Measurements from ENCODE around the gene NMT1. TPM values are rescaled to one million over a fixed set of nuclear protein-coding genes. Genes with fewer than 3 reads are reported as not detected.

The NMT1 gene
- polyA plus RNA-seq, 2 donors: 30.1 to 32.9 TPM

DNA sequence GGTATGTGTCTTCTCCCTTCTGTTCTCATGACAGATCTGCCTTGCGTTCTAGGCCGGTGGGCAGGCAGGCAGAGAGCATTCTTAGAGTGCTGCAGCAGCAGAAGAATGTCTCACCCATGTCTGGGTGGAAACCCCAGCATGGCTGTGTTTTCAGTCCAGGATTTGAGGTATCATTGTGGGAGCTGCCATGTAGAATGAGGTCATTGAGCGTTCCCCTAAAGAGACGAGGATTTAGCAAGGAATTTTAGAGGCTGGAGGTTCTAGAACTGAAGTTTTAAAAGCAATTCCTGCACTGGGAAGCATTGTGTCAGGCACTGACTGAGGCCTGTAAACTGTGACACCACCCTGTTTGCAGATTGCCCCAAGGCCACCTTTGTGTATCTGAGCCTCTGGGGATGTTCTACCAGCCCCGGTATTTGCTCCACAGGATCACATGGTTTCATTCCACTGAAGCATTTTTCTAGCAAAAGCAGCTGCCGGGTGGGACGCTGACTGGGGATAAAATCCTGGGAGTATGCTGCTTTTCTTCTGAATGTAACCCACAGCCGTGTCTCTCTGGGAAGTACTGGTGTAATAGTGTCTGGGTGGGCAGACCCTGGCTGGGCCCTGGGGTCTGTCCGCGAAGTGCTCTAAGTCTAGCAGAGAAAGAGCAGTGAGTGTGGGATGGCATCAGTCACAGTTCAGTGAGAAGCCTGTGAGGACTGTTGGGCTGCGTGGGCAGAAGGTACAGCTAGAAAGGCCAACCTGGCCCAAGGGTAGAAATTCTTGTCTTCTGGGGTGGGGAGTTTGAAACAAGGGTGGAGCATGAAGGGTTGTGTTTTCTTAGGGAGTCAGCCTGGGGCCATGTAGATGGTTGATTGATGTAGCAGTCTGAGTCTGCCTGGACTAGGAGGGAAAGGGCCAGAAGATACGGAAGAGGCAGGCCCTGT, 41.0 kb downstream of the NMT1 start:
- H3K27ac ChIP-seq (ENCODE audit: low read depth in 2 of 2, low read length in 1 of 2): peak overlapping the region; percentile 46 to 69
- WGBS, 2 donors: 51 to 72% methylated on average over 12 of the region's 12 CpGs
- no peaks in the 10 kb centered on the region for H3K27me3 ChIP-seq (ENCODE audit: control insufficient read depth in 1 of 2, insufficient read depth in 2 of 2, low read length in 2 of 2)
- H3K4me1 ChIP-seq (ENCODE audit: control insufficient read depth in 2 of 2, insufficient read depth in 2 of 2, low read length in 1 of 2): peaks cover 5 to 6% of the 10 kb centered on the region in 2 donors
- no peak overlapping the region for H3K4me3 ChIP-seq (ENCODE audit: low read depth in 1 of 2, low read length in 2 of 2)
- no peaks in the 10 kb centered on the region for H3K9me3 ChIP-seq (ENCODE audit: control insufficient read depth in 2 of 2, insufficient read depth in 1 of 2, low read depth in 1 of 2, low read length in 1 of 2)
- peaks cover 39 to 53% of the 10 kb centered on the region in 2 donors for H3K36me3 ChIP-seq (ENCODE audit: control insufficient read depth in 2 of 2, insufficient read depth in 2 of 2, low read length in 1 of 2)

DNA sequence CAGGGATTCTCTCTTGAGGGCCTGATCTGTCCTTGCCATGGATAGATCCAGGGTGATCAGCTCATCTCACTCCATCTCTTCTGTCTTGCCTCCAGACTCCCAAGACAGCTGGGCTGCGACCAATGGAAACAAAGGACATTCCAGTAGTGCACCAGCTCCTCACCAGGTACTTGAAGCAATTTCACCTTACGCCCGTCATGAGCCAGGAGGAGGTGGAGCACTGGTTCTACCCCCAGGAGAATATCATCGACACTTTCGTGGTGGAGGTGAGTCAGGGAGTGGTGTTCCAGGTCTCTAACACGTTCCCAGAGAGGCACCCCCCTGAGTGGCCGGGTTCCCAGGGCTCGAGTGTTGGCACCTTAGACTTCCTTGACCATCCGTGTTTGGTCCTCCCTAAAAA, 41.7 kb downstream of the NMT1 start:
- Histone ChIP-seq H3K36me3 (ENCODE audit: control insufficient read depth in 2 of 2, insufficient read depth in 2 of 2, low read length in 1 of 2) (peaks cover 39 to 47% of the 10 kb centered on the region in 2 donors), H3K27ac (ENCODE audit: low read depth in 2 of 2, low read length in 1 of 2) (peak overlapping the region in 1 of 2 donors; percentile 43), H3K9me3 (ENCODE audit: control insufficient read depth in 2 of 2, insufficient read depth in 1 of 2, low read depth in 1 of 2, low read length in 1 of 2) (no peaks in the 10 kb centered on the region), H3K4me1 (ENCODE audit: control insufficient read depth in 2 of 2, insufficient read depth in 2 of 2, low read length in 1 of 2) (peaks cover 5 to 6% of the 10 kb centered on the region in 2 donors), H3K4me3 (ENCODE audit: low read depth in 1 of 2, low read length in 2 of 2) (no peak overlapping the region), H3K27me3 (ENCODE audit: control insufficient read depth in 1 of 2, insufficient read depth in 2 of 2, low read length in 2 of 2) (no peaks in the 10 kb centered on the region)
- 62 to 65% methylated on average over 9 of the region's 9 CpGs for WGBS, 2 donors

DNA sequence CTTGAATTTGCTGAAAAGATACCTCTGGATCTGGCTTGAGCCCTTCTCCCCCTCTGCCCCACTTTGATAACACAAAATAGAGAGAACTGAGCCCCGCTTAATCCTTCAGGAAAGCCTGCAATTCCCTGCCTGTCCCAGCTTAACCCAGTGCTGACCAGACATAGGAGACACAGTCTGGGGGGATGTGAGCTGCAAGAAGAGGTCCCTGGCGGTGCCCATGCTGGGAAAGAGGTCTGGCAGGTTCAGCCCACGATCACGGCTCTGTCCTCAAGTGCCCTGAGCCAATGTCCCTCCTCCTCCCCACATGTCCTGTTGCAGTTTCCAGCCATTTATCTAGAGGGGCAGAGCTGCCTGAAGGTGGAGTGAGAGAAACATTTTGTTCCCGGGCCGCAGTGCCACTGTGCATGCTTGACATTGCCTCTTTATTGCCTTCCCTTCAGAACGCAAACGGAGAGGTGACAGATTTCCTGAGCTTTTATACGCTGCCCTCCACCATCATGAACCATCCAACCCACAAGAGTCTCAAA, 42.2 kb downstream of the NMT1 start:
- no peak overlapping the region for H3K4me3 ChIP-seq (ENCODE audit: low read depth in 1 of 2, low read length in 2 of 2)
- H3K27ac ChIP-seq (ENCODE audit: low read depth in 2 of 2, low read length in 1 of 2): peak overlapping the region in 1 of 2 donors; percentile 43
- H3K9me3 ChIP-seq (ENCODE audit: control insufficient read depth in 2 of 2, insufficient read depth in 1 of 2, low read depth in 1 of 2, low read length in 1 of 2): no peaks in the 10 kb centered on the region
- H3K36me3 ChIP-seq (ENCODE audit: control insufficient read depth in 2 of 2, insufficient read depth in 2 of 2, low read length in 1 of 2): peaks cover 38 to 46% of the 10 kb centered on the region in 2 donors
- H3K27me3 ChIP-seq (ENCODE audit: control insufficient read depth in 1 of 2, insufficient read depth in 2 of 2, low read length in 2 of 2): no peaks in the 10 kb centered on the region
- 76 to 80% methylated on average over 9 of the region's 9 CpGs for WGBS, 2 donors
- H3K4me1 ChIP-seq (ENCODE audit: control insufficient read depth in 2 of 2, insufficient read depth in 2 of 2, low read length in 1 of 2): peaks cover 3 to 6% of the 10 kb centered on the region in 2 donors

DNA sequence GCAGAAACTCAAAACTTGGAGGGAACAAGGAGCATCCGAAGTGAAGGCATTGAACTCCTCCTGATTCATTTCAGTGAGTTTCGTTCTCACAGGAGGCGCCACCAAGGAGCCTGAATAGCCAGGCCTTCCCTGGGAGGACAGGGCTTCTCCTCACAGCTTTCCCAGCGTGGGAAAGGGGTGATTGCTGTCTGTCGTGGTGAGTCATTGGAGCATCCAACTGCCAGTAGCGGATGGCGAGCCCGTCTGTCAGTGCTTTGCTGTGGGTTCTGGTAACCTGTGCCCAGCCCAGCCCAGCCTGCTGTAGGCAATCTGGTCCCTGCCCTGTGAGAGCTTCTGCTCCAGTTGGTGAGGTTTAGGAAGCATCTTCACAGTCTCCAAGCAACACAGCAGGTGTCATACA, 42.9 kb downstream of the NMT1 start:
- peaks cover 37 to 46% of the 10 kb centered on the region in 2 donors for H3K36me3 ChIP-seq (ENCODE audit: control insufficient read depth in 2 of 2, insufficient read depth in 2 of 2, low read length in 1 of 2)
- H3K9me3 ChIP-seq (ENCODE audit: control insufficient read depth in 2 of 2, insufficient read depth in 1 of 2, low read depth in 1 of 2, low read length in 1 of 2): no peaks in the 10 kb centered on the region
- H3K27me3 ChIP-seq (ENCODE audit: control insufficient read depth in 1 of 2, insufficient read depth in 2 of 2, low read length in 2 of 2): no peaks in the 10 kb centered on the region
- 77 to 82% methylated on average over 8 of the region's 8 CpGs for WGBS, 2 donors
- H3K4me3 ChIP-seq (ENCODE audit: low read depth in 1 of 2, low read length in 2 of 2): no peak overlapping the region
- no peak overlapping the region for H3K27ac ChIP-seq (ENCODE audit: low read depth in 2 of 2, low read length in 1 of 2)
- peaks cover 0 to 3% of the 10 kb centered on the region in 2 donors for H3K4me1 ChIP-seq (ENCODE audit: control insufficient read depth in 2 of 2, insufficient read depth in 2 of 2, low read length in 1 of 2)

DNA sequence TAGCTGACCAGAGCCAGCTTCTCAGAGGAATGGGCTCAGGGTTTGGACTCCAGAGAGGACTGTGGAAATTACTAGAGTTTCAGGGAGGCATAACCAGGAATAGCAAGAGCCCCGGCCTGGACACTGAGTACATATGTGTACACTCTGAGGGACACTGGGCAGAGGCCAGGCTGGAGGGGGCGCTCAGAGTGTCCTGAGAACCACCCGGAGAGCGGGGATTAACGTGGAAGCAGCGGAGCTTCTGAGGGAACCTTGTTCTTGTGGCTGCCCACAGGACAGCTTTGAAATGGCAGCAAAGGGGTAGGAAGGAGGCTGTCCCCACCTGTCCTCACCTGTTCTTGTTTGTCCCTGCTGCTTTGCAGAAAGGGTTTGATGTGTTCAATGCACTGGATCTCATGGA, 43.4 kb downstream of the NMT1 start:
- Histone ChIP-seq H3K27me3 (ENCODE audit: control insufficient read depth in 1 of 2, insufficient read depth in 2 of 2, low read length in 2 of 2) (no peaks in the 10 kb centered on the region), H3K27ac (ENCODE audit: low read depth in 2 of 2, low read length in 1 of 2) (no peak overlapping the region), H3K4me1 (ENCODE audit: control insufficient read depth in 2 of 2, insufficient read depth in 2 of 2, low read length in 1 of 2) (peaks cover 0 to 3% of the 10 kb centered on the region in 2 donors), H3K4me3 (ENCODE audit: low read depth in 1 of 2, low read length in 2 of 2) (no peak overlapping the region), H3K36me3 (ENCODE audit: control insufficient read depth in 2 of 2, insufficient read depth in 2 of 2, low read length in 1 of 2) (peaks cover 35 to 42% of the 10 kb centered on the region in 2 donors), H3K9me3 (ENCODE audit: control insufficient read depth in 2 of 2, insufficient read depth in 1 of 2, low read depth in 1 of 2, low read length in 1 of 2) (no peaks in the 10 kb centered on the region)
- 84 to 89% methylated on average over 6 of the region's 6 CpGs for WGBS, 2 donors

DNA sequence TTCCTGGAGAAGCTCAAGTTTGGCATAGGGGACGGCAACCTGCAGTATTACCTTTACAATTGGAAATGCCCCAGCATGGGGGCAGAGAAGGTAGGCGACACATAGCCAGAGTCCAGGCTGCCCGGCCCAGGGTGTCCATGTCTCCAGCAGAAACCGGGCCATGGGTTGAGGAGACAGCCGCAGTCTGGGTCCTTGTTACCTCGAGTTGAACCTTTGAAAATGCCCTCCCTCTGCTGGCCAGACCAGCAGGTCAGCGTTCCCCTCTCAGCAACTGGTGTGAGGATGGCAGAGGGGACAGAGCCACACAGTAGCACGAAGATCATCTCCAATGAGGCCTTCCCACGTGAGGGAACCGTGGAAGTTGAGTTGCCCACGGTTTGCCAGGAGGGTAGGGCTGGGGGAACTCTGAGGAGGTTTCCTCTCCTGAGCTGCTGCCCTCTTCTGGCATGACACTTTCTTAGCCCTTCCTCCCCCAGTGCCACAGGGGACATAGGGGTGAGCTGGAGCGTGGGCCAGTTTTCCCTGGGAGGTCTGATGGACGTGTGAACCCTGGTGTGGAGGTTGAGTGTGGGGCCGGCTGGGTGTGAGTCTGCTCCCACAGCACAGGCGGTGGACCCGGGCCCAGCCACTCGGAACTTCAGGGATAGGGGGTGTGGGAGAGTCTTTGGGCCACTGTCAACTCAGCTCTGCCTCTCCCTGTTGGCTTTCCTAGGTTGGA, 43.9 kb downstream of the NMT1 start:
- H3K27ac ChIP-seq (ENCODE audit: low read depth in 2 of 2, low read length in 1 of 2): no peak overlapping the region
- no peak overlapping the region for H3K4me3 ChIP-seq (ENCODE audit: low read depth in 1 of 2, low read length in 2 of 2)
- WGBS, 2 donors: 78% methylated on average over 17 of the region's 17 CpGs
- peaks cover 31 to 40% of the 10 kb centered on the region in 2 donors for H3K36me3 ChIP-seq (ENCODE audit: control insufficient read depth in 2 of 2, insufficient read depth in 2 of 2, low read length in 1 of 2)
- H3K27me3 ChIP-seq (ENCODE audit: control insufficient read depth in 1 of 2, insufficient read depth in 2 of 2, low read length in 2 of 2): no peaks in the 10 kb centered on the region
- H3K9me3 ChIP-seq (ENCODE audit: control insufficient read depth in 2 of 2, insufficient read depth in 1 of 2, low read depth in 1 of 2, low read length in 1 of 2): no peaks in the 10 kb centered on the region
- H3K4me1 ChIP-seq (ENCODE audit: control insufficient read depth in 2 of 2, insufficient read depth in 2 of 2, low read length in 1 of 2): peaks cover 0 to 3% of the 10 kb centered on the region in 2 donors

DNA sequence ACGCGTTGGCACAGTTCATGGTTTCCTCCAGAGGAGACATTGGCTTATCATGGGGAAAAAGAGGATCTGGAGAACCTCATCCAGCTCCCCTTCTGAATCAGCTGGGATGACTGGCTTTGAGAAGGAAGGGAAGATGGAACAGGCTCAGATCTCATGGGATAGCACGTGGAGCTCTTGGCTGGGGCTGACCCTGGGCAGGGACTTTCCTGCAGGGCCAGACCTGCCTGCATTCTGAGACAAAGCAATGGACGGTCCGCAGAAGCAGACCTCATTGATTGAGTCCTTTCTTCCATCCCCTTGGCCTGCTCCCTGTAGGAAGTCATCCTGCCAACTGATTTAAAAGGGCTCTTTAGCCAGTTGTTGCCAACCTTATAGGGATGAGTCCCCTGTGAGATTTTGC, 45.0 kb downstream of the NMT1 start:
- Histone ChIP-seq H3K4me1 (ENCODE audit: control insufficient read depth in 2 of 2, insufficient read depth in 2 of 2, low read length in 1 of 2) (peaks cover 0 to 3% of the 10 kb centered on the region in 2 donors), H3K9me3 (ENCODE audit: control insufficient read depth in 2 of 2, insufficient read depth in 1 of 2, low read depth in 1 of 2, low read length in 1 of 2) (no peaks in the 10 kb centered on the region), H3K36me3 (ENCODE audit: control insufficient read depth in 2 of 2, insufficient read depth in 2 of 2, low read length in 1 of 2) (peaks cover 31 to 40% of the 10 kb centered on the region in 2 donors), H3K27me3 (ENCODE audit: control insufficient read depth in 1 of 2, insufficient read depth in 2 of 2, low read length in 2 of 2) (no peaks in the 10 kb centered on the region), H3K27ac (ENCODE audit: low read depth in 2 of 2, low read length in 1 of 2) (no peak overlapping the region), H3K4me3 (ENCODE audit: low read depth in 1 of 2, low read length in 2 of 2) (no peak overlapping the region)
- WGBS, 2 donors: 68 to 80% methylated on average over 5 of the region's 5 CpGs

DNA sequence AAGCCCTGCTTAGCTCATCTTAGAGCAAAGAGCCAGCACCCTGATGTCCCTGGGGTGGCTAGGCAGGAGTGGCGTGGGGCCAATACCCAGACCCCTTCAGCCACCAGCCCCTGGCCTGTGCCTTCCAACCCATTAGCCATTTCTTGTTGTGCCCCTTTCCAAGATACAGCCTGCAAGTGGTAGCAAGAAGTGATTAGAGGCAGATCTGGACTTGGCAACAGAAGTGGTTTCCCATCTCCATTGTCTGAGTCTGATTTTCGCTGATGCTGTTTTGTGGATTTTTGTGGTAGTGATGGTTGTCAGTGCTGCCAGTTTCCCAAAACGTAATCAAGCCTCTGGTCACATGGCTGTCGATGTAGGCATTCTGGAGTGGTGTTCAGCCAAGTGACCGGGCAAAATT, 45.5 kb downstream of the NMT1 start:
- peaks cover 31 to 40% of the 10 kb centered on the region in 2 donors for H3K36me3 ChIP-seq (ENCODE audit: control insufficient read depth in 2 of 2, insufficient read depth in 2 of 2, low read length in 1 of 2)
- 57 to 67% methylated on average over 5 of the region's 5 CpGs for whole genome bisulfite sequencing, 2 donors
- no peaks in the 10 kb centered on the region for H3K27me3 ChIP-seq (ENCODE audit: control insufficient read depth in 1 of 2, insufficient read depth in 2 of 2, low read length in 2 of 2)
- no peak overlapping the region for H3K4me3 ChIP-seq (ENCODE audit: low read depth in 1 of 2, low read length in 2 of 2)
- peaks cover 0 to 3% of the 10 kb centered on the region in 2 donors for H3K4me1 ChIP-seq (ENCODE audit: control insufficient read depth in 2 of 2, insufficient read depth in 2 of 2, low read length in 1 of 2)
- peak overlapping the region in 1 of 2 donors; percentile 34 for H3K27ac ChIP-seq (ENCODE audit: low read depth in 2 of 2, low read length in 1 of 2)
- no peaks in the 10 kb centered on the region for H3K9me3 ChIP-seq (ENCODE audit: control insufficient read depth in 2 of 2, insufficient read depth in 1 of 2, low read depth in 1 of 2, low read length in 1 of 2)

DNA sequence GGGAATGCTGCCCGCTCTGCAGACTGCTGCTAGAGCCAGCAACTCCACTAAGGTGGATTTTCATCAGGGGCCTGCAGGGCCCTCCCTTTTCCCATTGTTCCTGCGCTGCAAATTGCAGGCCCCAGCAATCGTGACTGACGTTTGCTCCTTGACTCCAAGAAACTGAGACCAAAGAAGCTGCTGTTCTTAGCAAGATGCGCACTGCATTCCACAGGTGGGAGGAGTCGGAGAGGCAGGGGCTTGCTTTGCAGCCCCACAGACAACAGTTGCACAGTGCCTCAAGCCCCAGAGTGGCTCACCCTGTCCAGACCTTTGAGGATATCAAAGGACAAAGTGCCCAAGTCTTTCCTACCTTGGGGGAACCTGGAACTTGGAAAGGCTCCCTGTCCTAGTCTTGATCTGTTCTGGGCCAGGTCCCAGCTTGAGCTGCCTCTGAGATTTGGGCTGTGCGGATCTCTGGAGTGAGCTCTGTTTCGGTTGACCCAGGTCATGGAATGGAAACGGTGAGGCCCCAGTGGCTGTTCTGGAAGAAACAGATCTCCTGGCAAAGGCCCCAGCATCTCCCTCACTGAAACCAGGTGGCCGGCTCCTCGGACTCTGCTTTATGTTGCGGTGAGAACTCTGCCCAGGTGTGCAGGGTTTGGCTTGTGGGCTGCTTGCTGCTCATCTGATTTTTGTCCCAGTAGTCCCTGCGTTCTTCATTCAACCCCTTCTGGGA, 46.3 kb downstream of the NMT1 start:
- no peaks in the 10 kb centered on the region for H3K4me1 ChIP-seq (ENCODE audit: control insufficient read depth in 2 of 2, insufficient read depth in 2 of 2, low read length in 1 of 2)
- H3K4me3 ChIP-seq (ENCODE audit: low read depth in 1 of 2, low read length in 2 of 2): no peak overlapping the region
- H3K27ac ChIP-seq (ENCODE audit: low read depth in 2 of 2, low read length in 1 of 2): peak overlapping the region; percentile 3 to 34
- 50 to 73% methylated on average over 13 of the region's 13 CpGs for WGBS, 2 donors
- H3K36me3 ChIP-seq (ENCODE audit: control insufficient read depth in 2 of 2, insufficient read depth in 2 of 2, low read length in 1 of 2): peaks cover 31 to 37% of the 10 kb centered on the region in 2 donors
- H3K27me3 ChIP-seq (ENCODE audit: control insufficient read depth in 1 of 2, insufficient read depth in 2 of 2, low read length in 2 of 2): no peaks in the 10 kb centered on the region
- no peaks in the 10 kb centered on the region for H3K9me3 ChIP-seq (ENCODE audit: control insufficient read depth in 2 of 2, insufficient read depth in 1 of 2, low read depth in 1 of 2, low read length in 1 of 2)

All from esophagus (tissue), 2 donors.